MCF 10A (cell line): ENCODE data around the gene GNAO1. TPM values are rescaled to one million over a fixed set of nuclear protein-coding genes. Genes with fewer than 3 reads are reported as not detected.

Experiments used
- Bru-seq: library from RNA; stranded (reverse); fragments of 400-500 nt; gene quantifications from one replicate; lab custom pipeline; 2021; lab: Mats Ljungman, UMichigan
- BruChase-seq, 2 experiments: library from RNA; stranded (reverse); fragments of 400-500 nt; gene quantifications; one replicate each; lab custom pipeline; 2021; lab: Mats Ljungman, UMichigan
- BruUV-seq: library from RNA; stranded (reverse); fragments of 400-500 nt; replicated peaks from 2 replicates; lab custom pipeline; 2021; lab: Mats Ljungman, UMichigan
- CTCF ChIA-PET: fragments of 300-600 bp; sonication (Branson Sonifier 250); formaldehyde crosslinking; extraction: SDS; loops from one replicate; lab custom pipeline; 2021; ENCODE audit warnings: antibody characterized with exemption, inconsistent platforms; lab: Yijun Ruan, JAX
- POLR2A ChIA-PET: fragments of 300-600, 350-650 bp; sonication (Branson Sonifier 250); formaldehyde crosslinking; extraction: SDS; loops from one replicate; lab custom pipeline; 2020; ENCODE audit warnings: antibody characterized with exemption, inconsistent platforms; lab: Yijun Ruan, JAX
- DNase-seq: peaks from one replicate; pipeline ENCODE4 v3.0.0-alpha.2; 2018; ENCODE audit not compliant: unreplicated experiment
- H3K27ac Mint-ChIP-seq: one replicate; pipeline ENCODE4 v1.8.0; 2022; ENCODE audit warnings: mild to moderate bottlenecking, low read depth, mixed read lengths; ENCODE audit not compliant: unreplicated experiment
- H3K27me3 Mint-ChIP-seq: one replicate; pipeline ENCODE4 v1.8.0; 2022; ENCODE audit warnings: mixed read lengths; ENCODE audit not compliant: insufficient read depth, unreplicated experiment
- H3K36me3 Mint-ChIP-seq: one replicate; pipeline ENCODE4 v1.8.0; 2022; ENCODE audit warnings: mild to moderate bottlenecking, moderate library complexity, mixed read lengths; ENCODE audit not compliant: insufficient read depth, unreplicated experiment
- H3K4me1 Mint-ChIP-seq: one replicate; pipeline ENCODE4 v1.8.0; 2022; ENCODE audit warnings: mixed read lengths; ENCODE audit not compliant: insufficient read depth, unreplicated experiment
- H3K4me3 Mint-ChIP-seq: one replicate; pipeline ENCODE4 v1.8.0; 2022; ENCODE audit warnings: mild to moderate bottlenecking, moderate library complexity, mixed read lengths; ENCODE audit not compliant: unreplicated experiment
- H3K9me3 Mint-ChIP-seq: one replicate; pipeline ENCODE4 v1.8.0; 2022; ENCODE audit warnings: mixed read lengths; ENCODE audit not compliant: unreplicated experiment
- CTCF ChIP-seq: fragments of 200-600 bp; IDR thresholded peaks from one replicate; pipeline ENCODE4 v1.8.0; 2022; ENCODE audit warnings: antibody characterized with exemption, mild to moderate bottlenecking; ENCODE audit not compliant: unreplicated experiment
- intact Hi-C: fragments of 100-400 bp; cut with micrococcal nuclease; formaldehyde crosslinking; loops from 2 replicates; pipeline ENCODE4 v1.14.1; 2022
- long read RNA-seq: library from polyadenylated mRNA; stranded (forward); transcript quantifications from one replicate; pipeline ENCODE4 v2.0.0, GENCODE V29; 2022
- total RNA-seq: library from RNA; stranded (reverse); gene quantifications from 2 replicates; pipeline ENCODE4 v1.2.3, GENCODE V29; 2022

Gene GNAO1
- total RNA-seq (0.44 TPM in 1 of 2 replicates, not detected in the other), Bru-seq, nascent RNA (percentile 6 among the genes with signal in this experiment), BruChase-seq, experiment 1, labeled RNA remaining after a 6-hour chase (percentile 9 among the genes with signal in this experiment), BruChase-seq, experiment 2, labeled RNA remaining after a 2-hour chase (percentile 8 among the genes with signal in this experiment)
- long read RNA-seq: 0 reads

DNA sequence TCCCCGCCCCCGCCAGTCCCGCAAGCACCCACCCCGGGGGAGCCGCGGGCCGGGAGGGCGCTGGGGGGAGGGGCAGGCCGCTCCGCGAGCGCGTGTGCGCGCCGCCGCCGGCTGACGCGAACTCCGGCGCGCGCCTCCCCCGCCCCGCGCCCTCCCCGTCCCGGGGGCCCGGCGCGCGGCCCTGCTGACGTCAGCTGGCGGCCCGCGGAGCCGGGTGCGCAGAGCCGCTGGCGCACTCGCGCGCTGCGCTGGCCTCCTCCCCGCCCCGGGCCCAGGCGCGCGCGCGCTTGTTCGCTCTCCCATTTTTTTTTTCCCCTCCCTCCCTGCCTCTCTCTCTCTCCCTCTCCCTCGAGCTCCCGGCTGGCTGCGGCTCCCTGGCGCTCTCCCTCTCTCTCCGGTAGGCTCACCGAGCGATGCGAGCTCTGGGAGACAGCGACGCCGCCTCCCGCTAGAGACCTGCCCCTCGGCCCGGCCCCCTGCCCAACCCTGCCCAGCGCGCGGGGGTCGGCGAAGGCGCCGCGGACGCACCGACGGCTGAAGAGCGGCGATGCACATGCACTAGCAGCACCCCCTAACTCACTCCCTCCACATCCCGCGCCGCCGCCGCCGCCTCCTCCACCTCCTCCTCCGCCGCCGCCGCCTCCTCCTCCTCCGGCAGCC is at the start of gene GNAO1:
TSS of gene GNAO1 (plus strand) at position 334 of the 660 bp plus-strand sequence. CDS start 747 bp downstream, outside the sequence.
- peaks cover 82% of the 10 kb centered on the region for H3K27me3 Mint-ChIP-seq
- no peak for TF ChIP-seq CTCF
- H3K36me3 Mint-ChIP-seq: no peaks in the 10 kb centered on the region
- ChIA-PET POLR2A (interaction anchor here (0.6 to 0.8 kb wide), 2 partner anchors 15 to 264 kb away, joined by 3 read pairs; no protein-coding TSS in a partner anchor), CTCF (interaction anchor here (0.6 to 1.2 kb wide), 2 partner anchors 127 to 313 kb away, joined by 3 read pairs; no protein-coding TSS in a partner anchor)
- peak; percentile 32 for DNase-seq
- intact Hi-C loops: loop anchor here (5.0 kb wide), 1 partner anchor 126 kb away; no protein-coding TSS in a partner anchor
- H3K9me3 Mint-ChIP-seq: no peaks in the 10 kb centered on the region
- H3K27ac Mint-ChIP-seq: no peak within 1 kb of the TSS
- no TSS peak for BruUV-seq
- no peaks in the 10 kb centered on the region for H3K4me1 Mint-ChIP-seq
- H3K4me3 Mint-ChIP-seq: peak within 1 kb of the TSS; percentile 79

DNA sequence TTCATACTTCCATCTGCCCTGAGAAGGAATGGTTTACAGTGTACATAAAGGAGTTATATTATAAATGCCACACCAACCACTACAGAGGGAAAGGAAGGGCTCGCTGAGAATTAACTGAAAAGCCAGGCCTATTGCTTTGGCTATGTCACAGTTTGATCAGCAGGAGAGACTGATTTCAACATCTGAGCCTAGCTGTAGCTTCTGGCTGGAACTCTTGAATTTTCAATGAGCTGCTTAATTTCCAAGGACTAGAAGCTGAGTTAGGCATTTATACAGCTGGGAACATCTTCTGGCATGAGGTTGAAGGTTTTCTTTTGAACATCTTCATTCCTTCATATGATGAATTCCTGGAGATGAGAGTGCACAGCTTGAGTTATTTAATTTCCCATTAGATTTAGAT is 47.6 kb upstream of the GNAO1 start:
- H3K27ac Mint-ChIP-seq: no peak overlapping the region
- H3K27me3 Mint-ChIP-seq: peaks cover 83% of the 10 kb centered on the region
- POLR2A ChIA-PET: no interaction called here
- H3K4me1 Mint-ChIP-seq: no peaks in the 10 kb centered on the region
- intact Hi-C loops: no loop called here
- H3K9me3 Mint-ChIP-seq: no peaks in the 10 kb centered on the region
- H3K36me3 Mint-ChIP-seq: no peaks in the 10 kb centered on the region
- no peak overlapping the region for H3K4me3 Mint-ChIP-seq
- no TSS peak for BruUV-seq
- TF ChIP-seq CTCF: no peak
- no peak for DNase-seq
- CTCF ChIA-PET: no interaction called here

DNA sequence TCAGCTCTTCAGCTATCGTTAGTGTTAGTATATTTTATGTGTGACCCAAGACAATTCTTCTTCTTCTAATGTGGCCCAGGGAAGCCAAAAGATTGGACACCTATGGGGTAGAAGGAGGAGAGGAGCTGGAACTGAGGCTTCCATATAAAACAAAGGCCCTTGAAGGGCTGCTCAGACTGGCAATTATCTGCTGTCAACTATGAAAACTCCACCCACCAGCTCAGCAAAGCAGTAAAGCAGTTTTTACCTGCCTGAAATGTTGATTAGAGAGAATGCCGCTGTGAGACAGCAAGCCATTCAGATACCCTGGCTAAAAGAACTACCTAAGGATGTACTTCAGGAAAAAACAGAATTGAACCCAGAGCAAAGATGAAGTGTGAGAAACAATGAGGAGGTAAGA is 45.9 kb upstream of the GNAO1 start:
- Mint-ChIP-seq H3K4me1 (no peaks in the 10 kb centered on the region), H3K9me3 (no peaks in the 10 kb centered on the region), H3K27me3 (peaks cover 91% of the 10 kb centered on the region), H3K27ac (no peak overlapping the region), H3K4me3 (no peak overlapping the region), H3K36me3 (no peaks in the 10 kb centered on the region)
- ChIA-PET POLR2A (no interaction called here), CTCF (no interaction called here)
- no TSS peak for BruUV-seq
- intact Hi-C loops: no loop called here
- no peak for TF ChIP-seq CTCF
- no peak for DNase-seq

DNA sequence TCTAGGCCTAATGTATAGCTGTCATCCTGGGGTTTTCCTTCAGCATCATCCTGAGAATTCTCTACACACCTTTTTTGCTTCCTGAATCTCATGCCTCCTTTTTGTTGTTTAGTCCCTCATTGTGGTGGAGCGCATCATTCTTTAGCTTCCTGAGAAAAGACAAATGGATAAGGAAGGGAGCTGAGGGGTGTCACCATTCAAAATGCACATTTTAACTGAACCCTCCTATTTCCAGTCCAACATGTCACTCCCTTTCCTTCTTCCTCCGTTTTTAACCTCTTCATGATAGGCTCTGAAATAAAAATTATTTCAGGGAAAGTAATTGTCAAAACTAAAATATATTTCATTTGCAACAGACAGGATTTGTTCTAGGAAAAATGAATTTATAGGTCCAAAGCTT is 39.7 kb upstream of the GNAO1 start:
- intact Hi-C loops: no loop called here
- POLR2A ChIA-PET: no interaction called here
- H3K36me3 Mint-ChIP-seq: no peaks in the 10 kb centered on the region
- no peak for TF ChIP-seq CTCF
- H3K27ac Mint-ChIP-seq: no peak overlapping the region
- H3K4me3 Mint-ChIP-seq: no peak overlapping the region
- BruUV-seq: no TSS peak
- peaks cover 86% of the 10 kb centered on the region for H3K27me3 Mint-ChIP-seq
- H3K4me1 Mint-ChIP-seq: no peaks in the 10 kb centered on the region
- DNase-seq: no peak
- no peaks in the 10 kb centered on the region for H3K9me3 Mint-ChIP-seq
- CTCF ChIA-PET: no interaction called here
